HepG2 (cell line): ENCODE data around the gene ABHD2. TPM values are rescaled to one million over a fixed set of nuclear protein-coding genes. Genes with fewer than 3 reads are reported as not detected.

Experiments used
- AKAP8 ChIP-seq: sonication (generic); formaldehyde crosslinking; IDR thresholded peaks from 2 replicates; pipeline ENCODE4 v1.5.1; 2020; ENCODE audit warnings: mild to moderate bottlenecking, missing genetic modification reagents
- CSRNP1 ChIP-seq: sonication (generic); formaldehyde crosslinking; IDR thresholded peaks from 2 replicates; pipeline ENCODE4 v1.8.1; 2023; ENCODE audit warnings: mild to moderate bottlenecking, missing genetic modification reagents
- CSRNP2 ChIP-seq: sonication (generic); formaldehyde crosslinking; conservative IDR thresholded peaks from 2 replicates; pipeline ENCODE4 v1.8.0; 2022; ENCODE audit warnings: low read depth, missing genetic modification reagents
- HINFP ChIP-seq: sonication (generic); formaldehyde crosslinking; IDR thresholded peaks from 2 replicates; pipeline ENCODE4 v1.4.0; 2020; ENCODE audit warnings: low read depth, mild to moderate bottlenecking, missing genetic modification reagents
- JUN ChIP-seq: sonication (generic); formaldehyde crosslinking; IDR thresholded peaks from 2 replicates; pipeline ENCODE4 v1.4.0; 2020; ENCODE audit warnings: mild to moderate bottlenecking, missing genetic modification reagents
- NKX3-1 ChIP-seq: sonication (generic); formaldehyde crosslinking; IDR thresholded peaks from 2 replicates; pipeline ENCODE4 v1.5.0; 2020; ENCODE audit warnings: missing genetic modification reagents
- RARA ChIP-seq: IDR thresholded peaks from 2 replicates; pipeline ENCODE4 v1.6.1; 2016; ENCODE audit warnings: missing genetic modification reagents, missing compliant biosample characterization
- REST ChIP-seq, 2 experiments: IDR thresholded peaks; 2 replicates each; pipeline ENCODE4 v1.6.1; 2011 to 2012; ENCODE audit warnings: low read length in 2 of 2, borderline replicate concordance in 1 of 2, low read depth in 1 of 2, mild to moderate bottlenecking in 1 of 2, moderate library complexity in 1 of 2
- SAP130 ChIP-seq: IDR thresholded peaks from 2 replicates; pipeline ENCODE4 v1.6.1; 2016; ENCODE audit warnings: low read depth
- SETDB1 ChIP-seq: sonication (generic); formaldehyde crosslinking; IDR thresholded peaks from 2 replicates; pipeline ENCODE4 v1.5.1; 2020; ENCODE audit warnings: missing genetic modification reagents, mild to moderate bottlenecking, borderline replicate concordance
- SOX13 ChIP-seq, 3 experiments: fragments of 450-650 bp in 1 of 3; sonication (generic) in 1 of 3; formaldehyde crosslinking in 1 of 3; IDR thresholded peaks in 2 of 3; conservative IDR thresholded peaks in 1 of 3; 2 replicates each; pipeline versions ENCODE4 v1.5.0 to v1.6.1; 2016 to 2020; ENCODE audit warnings: antibody characterized with exemption in 1 of 3, mild to moderate bottlenecking in 1 of 3, missing compliant biosample characterization in 1 of 3, missing genetic modification reagents in 1 of 3, moderate library complexity in 1 of 3
- ZBTB21 ChIP-seq: sonication (generic); formaldehyde crosslinking; IDR thresholded peaks from 2 replicates; pipeline ENCODE4 v1.4.0; 2020; ENCODE audit warnings: missing genetic modification reagents
- ZBTB34 ChIP-seq: sonication (generic); formaldehyde crosslinking; IDR thresholded peaks from 2 replicates; pipeline ENCODE4 v1.8.0; 2022; ENCODE audit warnings: mild to moderate bottlenecking, missing genetic modification reagents
- ZFYVE20 ChIP-seq: sonication (generic); formaldehyde crosslinking; IDR thresholded peaks from 2 replicates; pipeline ENCODE4 v1.8.0; 2023; ENCODE audit warnings: low read depth, mild to moderate bottlenecking, moderate library complexity, missing genetic modification reagents, borderline replicate concordance
- ZNF549 ChIP-seq: sonication (generic); formaldehyde crosslinking; IDR thresholded peaks from 2 replicates; pipeline ENCODE4 v1.5.0; 2020; ENCODE audit warnings: missing genetic modification reagents
- ZNF850 ChIP-seq: sonication (generic); formaldehyde crosslinking; conservative IDR thresholded peaks from 2 replicates; pipeline ENCODE4 v1.9.0; 2021; ENCODE audit warnings: mild to moderate bottlenecking, missing genetic modification reagents
- ZSCAN20 ChIP-seq: sonication (generic); formaldehyde crosslinking; IDR thresholded peaks from 2 replicates; pipeline ENCODE4 v1.4.0; 2020; ENCODE audit warnings: missing genetic modification reagents, mild to moderate bottlenecking, borderline replicate concordance
- polyA plus RNA-seq, 8 experiments: library from polyadenylated mRNA; depleted of rRNA in 3 of 8; stranded (reverse) in 7 of 8; unstranded in 1 of 8; fragments of >200 nt; fragmentation: Illumina TruSeq in 4 of 8; extraction: Trizol in 4 of 8; gene quantifications; 2 replicates each; pipeline versions ENCODE4 v1.2.1 to v1.2.3, GENCODE V29; 2011 to 2016; ENCODE audit warnings: low read depth in 4 of 8, missing spikeins in 1 of 8, mixed read lengths in 1 of 8; ENCODE audit not compliant: insufficient read depth in 1 of 8
- total RNA-seq, 5 experiments: library from RNA; depleted of rRNA; stranded (reverse); fragments of >200 nt; fragmentation: Illumina TruSeq; extraction: Trizol; gene quantifications; 2 replicates each; pipeline ENCODE4 v1.2.3, GENCODE V29; 2016; ENCODE audit warnings: low read depth in 1 of 5

ABHD2 gene
- total and polyA plus RNA-seq, 2 of the 13 experiments (the other 11 are each of a cell fraction or from before 2014, with no cell fraction given): 14.8 to 22.4 TPM

- TF ChIP-seq REST (IDR thresholded peaks at IDR 0.05; ENCODE audit: borderline replicate concordance in 1 of 2, low read depth in 1 of 2, low read length in 2 of 2) (no peak), CSRNP2 (CRISPR knock-in tag) (no peak), HINFP (CRISPR knock-in tag) (no peak), SETDB1 (CRISPR knock-in tag) (no peak), SAP130 (peak; percentile 39), CSRNP1 (CRISPR knock-in tag) (no peak), ZBTB34 (CRISPR knock-in tag) (no peak), ZNF850 (no peak), SOX13 (IDR thresholded peaks at IDR 0.05) (no peak), SOX13 (CRISPR knock-in tag; conservative IDR thresholded peaks at IDR 0.05 in 1 of 2, IDR thresholded peaks at IDR 0.05 in 1 of 2) (peak in 1 of 2 experiments; percentile 19; a peak in 1 of 4 replicates), ZNF549 (CRISPR knock-in tag) (no peak), RARA (CRISPR knock-in tag) (0 out of 2 replicates have a peak, but pooled peaks have one; percentile 11), ZFYVE20 (CRISPR knock-in tag) (no peak), AKAP8 (no peak), NKX3-1 (CRISPR knock-in tag) (no peak), ZBTB21 (CRISPR knock-in tag) (no peak), ZSCAN20 (no peak), JUN (CRISPR knock-in tag) (no peak)
These were observed 31.5 kb downstream of the ABHD2 start (continued) for GRCh38 chr15:89119489-89120478.
